HepG2 (cell line): ENCODE measurements around the gene PKMYT1. TPM values are rescaled to one million over a fixed set of nuclear protein-coding genes. Genes with fewer than 3 reads are reported as not detected.

Experiments used
- GATA4 ChIP-seq: sonication (generic); IDR thresholded peaks from 2 replicates; pipeline ENCODE4 v1.6.1; 2016; ENCODE audit warnings: antibody characterized with exemption, low read depth, borderline replicate concordance
- KLF11 ChIP-seq: IDR thresholded peaks from 2 replicates; pipeline ENCODE4 v1.6.1; 2016; ENCODE audit warnings: missing compliant biosample characterization
- KLF16 ChIP-seq, 2 experiments: sonication (generic) in 1 of 2; formaldehyde crosslinking in 1 of 2; IDR thresholded peaks; 2 replicates each; pipeline versions ENCODE4 v1.6.1 to v1.8.0; 2016 to 2023; ENCODE audit warnings: missing genetic modification reagents in 2 of 2, missing compliant biosample characterization in 1 of 2
- NFAT5 ChIP-seq: sonication (generic); formaldehyde crosslinking; IDR thresholded peaks from 2 replicates; pipeline ENCODE4 v1.4.0; 2020; ENCODE audit warnings: missing genetic modification reagents
- NR2F2 ChIP-seq: IDR thresholded peaks from 2 replicates; pipeline ENCODE4 v1.6.1; 2012; ENCODE audit warnings: low read depth, inconsistent platforms, borderline replicate concordance
- NR2F6 ChIP-seq, 2 experiments: IDR thresholded peaks; 2 replicates each; pipeline ENCODE4 v1.6.1; 2016; ENCODE audit warnings: antibody characterized with exemption in 1 of 2, mild to moderate bottlenecking in 1 of 2
- PHF21A ChIP-seq: sonication (generic); formaldehyde crosslinking; IDR thresholded peaks from 2 replicates; pipeline ENCODE4 v1.5.0; 2020; ENCODE audit warnings: mild to moderate bottlenecking, missing genetic modification reagents
- RBM22 ChIP-seq: fragments of 200-400 bp; formaldehyde crosslinking; optimal IDR thresholded peaks from 2 replicates; pipeline ENCODE3; 2017; ENCODE audit warnings: mild to moderate bottlenecking, low read length, moderate library complexity
- ZBTB10 ChIP-seq: sonication (generic); formaldehyde crosslinking; IDR thresholded peaks from 2 replicates; pipeline ENCODE4 v1.4.0; 2020; ENCODE audit warnings: missing genetic modification reagents, borderline replicate concordance
- ZBTB4 ChIP-seq: sonication (generic); formaldehyde crosslinking; IDR thresholded peaks from 2 replicates; pipeline ENCODE4 v1.4.0; 2020; ENCODE audit warnings: missing genetic modification reagents, mild to moderate bottlenecking, borderline replicate concordance
- ZBTB7A ChIP-seq: sonication (generic); formaldehyde crosslinking; IDR thresholded peaks from 2 replicates; pipeline ENCODE4 v1.8.0; 2022; ENCODE audit warnings: mild to moderate bottlenecking, missing genetic modification reagents
- ZBTB8A ChIP-seq: sonication (generic); formaldehyde crosslinking; IDR thresholded peaks from 2 replicates; pipeline ENCODE4 v1.4.0; 2020; ENCODE audit warnings: mild to moderate bottlenecking, low read depth, missing genetic modification reagents, borderline replicate concordance
- ZNF329 ChIP-seq: sonication (generic); formaldehyde crosslinking; IDR thresholded peaks from 2 replicates; pipeline ENCODE4 v1.9.0; 2021; ENCODE audit warnings: low read depth, mild to moderate bottlenecking, missing genetic modification reagents
- ZNF331 ChIP-seq: sonication (generic); formaldehyde crosslinking; IDR thresholded peaks from 2 replicates; pipeline ENCODE4 v1.4.0; 2020; ENCODE audit warnings: missing genetic modification reagents
- ZNF484 ChIP-seq: sonication (generic); formaldehyde crosslinking; IDR thresholded peaks from 2 replicates; pipeline ENCODE4 v1.5.1; 2020; ENCODE audit warnings: mild to moderate bottlenecking, low read depth, missing genetic modification reagents, borderline replicate concordance
- ZNF501 ChIP-seq: sonication (generic); formaldehyde crosslinking; IDR thresholded peaks from 2 replicates; pipeline ENCODE4 v1.5.1; 2020; ENCODE audit warnings: mild to moderate bottlenecking, moderate library complexity, missing genetic modification reagents
- ZSCAN21 ChIP-seq: sonication (generic); formaldehyde crosslinking; IDR thresholded peaks from 2 replicates; pipeline ENCODE4 v1.8.0; 2022; ENCODE audit warnings: mild to moderate bottlenecking, missing genetic modification reagents, moderate library complexity, borderline replicate concordance
- polyA plus RNA-seq, 8 experiments: library from polyadenylated mRNA; depleted of rRNA in 3 of 8; stranded (reverse) in 7 of 8; unstranded in 1 of 8; fragments of >200 nt; fragmentation: Illumina TruSeq in 4 of 8; extraction: Trizol in 4 of 8; gene quantifications; 2 replicates each; pipeline versions ENCODE4 v1.2.1 to v1.2.3, GENCODE V29; 2011 to 2016; ENCODE audit warnings: low read depth in 4 of 8, missing spikeins in 1 of 8, mixed read lengths in 1 of 8; ENCODE audit not compliant: insufficient read depth in 1 of 8
- total RNA-seq, 5 experiments: library from RNA; depleted of rRNA; stranded (reverse); fragments of >200 nt; fragmentation: Illumina TruSeq; extraction: Trizol; gene quantifications; 2 replicates each; pipeline ENCODE4 v1.2.3, GENCODE V29; 2016; ENCODE audit warnings: low read depth in 1 of 5

The PKMYT1 gene
- total and polyA plus RNA-seq, 2 of the 13 experiments (the other 11 are each of a cell fraction or from before 2014, with no cell fraction given) = 7.0 to 27.8 TPM

DNA sequence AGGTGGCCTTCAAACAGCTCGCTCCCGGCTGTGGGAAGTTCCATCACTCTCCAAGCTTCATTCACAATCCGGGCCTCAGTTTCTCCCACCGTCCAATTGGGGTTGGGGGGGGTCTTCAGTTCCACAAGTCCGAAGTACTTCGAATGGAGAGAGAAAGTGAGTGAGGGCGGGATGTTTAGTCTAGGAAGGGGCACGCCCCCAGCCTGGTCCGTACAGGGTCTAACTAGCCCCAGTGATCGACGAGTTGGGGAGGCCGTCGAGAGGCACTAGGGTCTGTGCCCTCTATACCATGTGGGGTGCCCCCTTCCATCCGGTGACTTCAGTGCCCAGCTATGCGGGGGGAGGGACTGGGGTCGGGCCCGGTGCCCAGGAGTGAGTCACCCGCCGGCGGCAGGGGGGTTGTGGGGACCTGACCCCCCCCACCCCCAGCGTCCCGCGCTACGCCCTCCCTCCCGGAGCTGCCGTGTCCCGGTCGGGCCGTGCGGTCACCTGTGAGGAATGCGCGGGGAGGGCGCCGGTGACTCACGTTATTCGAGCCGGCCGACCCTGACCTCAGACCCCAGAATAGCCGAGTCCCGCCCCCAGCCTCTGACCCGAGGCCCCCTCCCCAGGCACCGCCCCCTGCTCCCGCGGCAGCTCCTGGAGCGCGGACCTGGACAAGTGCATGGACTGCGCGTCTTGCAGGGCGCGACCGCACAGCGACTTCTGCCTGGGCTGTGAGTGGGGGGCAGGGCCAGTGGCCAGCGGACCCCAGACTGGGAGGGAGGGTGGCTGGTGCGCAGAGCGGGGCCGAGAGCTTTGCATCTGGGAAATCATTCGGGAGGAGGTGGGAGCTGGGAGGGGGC is 40.6 kb upstream of the PKMYT1 start (continued):
- TF ChIP-seq NFAT5 (CRISPR knock-in tag) (no peak), ZNF329 (CRISPR knock-in tag) (no peak), ZNF331 (CRISPR knock-in tag) (no peak), PHF21A (peak; percentile 79), NR2F6 (IDR thresholded peaks at IDR 0.05) (peak; percentile 85), NR2F6 (CRISPR knock-in tag; IDR thresholded peaks at IDR 0.05) (peak; percentile 95), GATA4 (0 out of 2 replicates have a peak, but pooled peaks have one; percentile 19), ZNF501 (peak; percentile 12; the same call in 1 of the 2 replicates), RBM22 (peak; percentile 84), ZSCAN21 (CRISPR knock-in tag) (peak; percentile 65; the same call in 1 of the 2 replicates), ZBTB8A (CRISPR knock-in tag) (no peak), KLF11 (CRISPR knock-in tag) (no peak; the same call in 1 of the 2 replicates), ZBTB7A (peak; percentile 83), NR2F2 (peak; percentile 84), KLF16 (CRISPR knock-in tag; IDR thresholded peaks at IDR 0.05) (peak in 1 of 2 experiments; percentile 83; a peak in 2 of 4 replicates), ZBTB4 (CRISPR knock-in tag) (no peak; the same call in 1 of the 2 replicates), ZNF484 (CRISPR knock-in tag) (no peak), ZBTB10 (CRISPR knock-in tag) (peak; percentile 95)
